Fibroblast of mammary gland (primary cell): ENCODE measurements around the gene CDYL2.

ENCODE experiments used
- DNase-seq: peaks from one replicate; pipeline ENCODE4 v3.0.0-alpha.2; 2010; ENCODE audit warnings: low read depth
- H3K4me3 ChIP-seq: 2 replicates; pipeline ENCODE4 v1.5.1; 2011; ENCODE audit warnings: low read depth, mild to moderate bottlenecking, low read length, moderate library complexity; ENCODE audit not compliant: control insufficient read depth
- TF ChIP-seq, protein P1 (sequence below): conservative IDR thresholded peaks from 2 replicates; pipeline ENCODE4 v1.5.1; 2011; ENCODE audit warnings: low read depth, low read length, inconsistent platforms; ENCODE audit not compliant: control insufficient read depth, insufficient read depth

CDYL2 gene

DNA sequence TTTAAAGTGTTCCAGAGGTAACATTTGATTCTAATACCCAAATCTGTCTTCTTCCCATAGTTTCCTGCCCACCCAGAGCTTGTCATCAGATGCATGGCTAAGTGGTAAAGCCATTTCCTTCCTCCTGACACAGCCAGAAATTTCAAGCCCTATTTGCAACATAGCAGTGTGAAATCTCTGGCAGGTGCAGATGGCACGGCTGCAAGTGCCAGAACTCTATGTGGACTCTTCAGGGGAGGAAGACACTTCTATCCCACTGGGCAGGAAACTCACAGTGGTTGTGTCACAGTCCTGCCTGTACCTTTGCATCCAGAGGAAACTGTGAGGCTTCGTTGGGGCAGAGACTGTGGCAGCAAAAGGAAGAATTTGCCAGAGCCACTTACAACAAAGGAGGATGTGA, 250.4 kb downstream of the CDYL2 start:
- H3K4me3 ChIP-seq: no peak overlapping the region
- TF ChIP-seq, protein P1, sequence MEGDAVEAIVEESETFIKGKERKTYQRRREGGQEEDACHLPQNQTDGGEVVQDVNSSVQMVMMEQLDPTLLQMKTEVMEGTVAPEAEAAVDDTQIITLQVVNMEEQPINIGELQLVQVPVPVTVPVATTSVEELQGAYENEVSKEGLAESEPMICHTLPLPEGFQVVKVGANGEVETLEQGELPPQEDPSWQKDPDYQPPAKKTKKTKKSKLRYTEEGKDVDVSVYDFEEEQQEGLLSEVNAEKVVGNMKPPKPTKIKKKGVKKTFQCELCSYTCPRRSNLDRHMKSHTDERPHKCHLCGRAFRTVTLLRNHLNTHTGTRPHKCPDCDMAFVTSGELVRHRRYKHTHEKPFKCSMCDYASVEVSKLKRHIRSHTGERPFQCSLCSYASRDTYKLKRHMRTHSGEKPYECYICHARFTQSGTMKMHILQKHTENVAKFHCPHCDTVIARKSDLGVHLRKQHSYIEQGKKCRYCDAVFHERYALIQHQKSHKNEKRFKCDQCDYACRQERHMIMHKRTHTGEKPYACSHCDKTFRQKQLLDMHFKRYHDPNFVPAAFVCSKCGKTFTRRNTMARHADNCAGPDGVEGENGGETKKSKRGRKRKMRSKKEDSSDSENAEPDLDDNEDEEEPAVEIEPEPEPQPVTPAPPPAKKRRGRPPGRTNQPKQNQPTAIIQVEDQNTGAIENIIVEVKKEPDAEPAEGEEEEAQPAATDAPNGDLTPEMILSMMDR: no peak
- DNase-seq: no peak

DNA sequence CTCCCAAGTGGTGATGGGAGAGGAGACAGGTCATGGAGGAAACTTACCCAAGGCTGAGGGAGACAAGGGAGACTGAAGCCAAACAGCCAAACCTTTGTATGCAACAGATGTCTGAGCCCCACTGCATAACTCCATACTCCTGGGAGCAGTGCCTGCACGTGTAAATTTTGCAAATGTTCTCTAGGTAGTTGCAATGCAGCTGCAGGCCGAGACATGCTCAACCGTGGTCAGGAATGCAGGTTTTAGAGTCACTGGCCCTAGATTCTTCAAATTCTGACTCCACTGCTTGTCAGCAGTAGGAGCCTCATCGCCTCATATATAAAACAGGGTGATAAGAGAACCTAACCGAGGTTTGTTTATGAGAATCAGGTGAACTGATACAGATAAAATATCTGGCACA, 252.1 kb downstream of the CDYL2 start:
- H3K4me3 ChIP-seq: no peak overlapping the region
- TF ChIP-seq, protein P1: no peak
- DNase-seq: no peak
